Measurements from ENCODE around the gene ANXA2R. TPM values are rescaled to one million over a fixed set of nuclear protein-coding genes. Genes with fewer than 3 reads are reported as not detected.

Gene ANXA2R
- total and polyA plus RNA-seq, 9 of the 15 experiments (the other 6 are each of a cell fraction or from before 2014, with no cell fraction given): 2.1 to 4.8 (median 3.4) TPM

DNA sequence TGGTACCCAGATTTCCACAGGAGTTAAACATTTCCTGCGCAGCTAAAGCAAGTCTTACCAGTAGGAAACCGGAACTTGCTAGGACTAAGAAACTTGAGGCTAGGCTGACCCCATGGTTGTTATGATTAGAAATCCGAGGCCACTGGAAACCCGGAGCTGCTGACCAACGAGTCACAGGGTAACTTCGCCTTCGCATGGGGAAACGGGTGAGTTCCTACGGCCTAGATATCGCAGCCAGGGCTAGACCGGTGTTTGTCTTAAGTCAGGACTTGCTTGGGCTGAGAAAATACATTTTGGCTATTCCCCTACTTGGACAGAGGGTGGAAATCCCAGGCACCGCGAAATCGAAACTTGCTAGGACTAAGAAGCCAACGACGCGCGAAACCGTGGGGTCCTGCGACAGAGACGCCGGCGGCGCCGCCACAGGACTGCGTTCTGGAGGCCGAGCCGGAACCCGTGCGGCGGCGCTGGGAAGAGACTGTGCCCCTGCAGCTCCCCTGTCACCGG is 1.6 kb upstream of the ANXA2R start (continued):
- TF ChIP-seq SAFB (IDR thresholded peaks at IDR 0.05; ENCODE audit: borderline replicate concordance, low read depth, low read length) (peak; percentile 33; the same call in 1 of the 2 replicates), ZNF592 (IDR thresholded peaks at IDR 0.05) (no peak), CCNT2 (IDR thresholded peaks at IDR 0.05; ENCODE audit: borderline replicate concordance, extremely low read depth, insufficient read length, low read depth, low read length) (peak; percentile 24), ZNF830 (CRISPR knock-in tag; IDR thresholded peaks at IDR 0.05) (0 out of 2 replicates have a peak, but pooled peaks have one; percentile 39), ZBTB33 (CRISPR knock-in tag; IDR thresholded peaks at IDR 0.05) (0 out of 2 replicates have a peak, but pooled peaks have one; percentile 12), ZNF695 (CRISPR knock-in tag; IDR thresholded peaks at IDR 0.05) (no peak), RUNX1 (IDR thresholded peaks at IDR 0.05; ENCODE audit: low read depth) (0 out of 2 replicates have a peak, but pooled peaks have one; percentile 50), ZNF384 (IDR thresholded peaks at IDR 0.05; ENCODE audit: low read depth, low read length) (peak; percentile 18; the same call in 1 of the 2 replicates), FOXK2 (conservative IDR thresholded peaks at IDR 0.05 in 1 of 2, IDR thresholded peaks at IDR 0.05 in 1 of 2; ENCODE audit: low read depth in 2 of 2) (peak in 1 of 2 experiments; percentile 7; a peak in 1 of 4 replicates), ZNF766 (CRISPR knock-in tag; conservative IDR thresholded peaks at IDR 0.05) (peak; percentile 51; the same call in 1 of the 2 replicates), HMGXB4 (CRISPR knock-in tag; IDR thresholded peaks at IDR 0.05) (0 out of 2 replicates have a peak, but pooled peaks have one; percentile 5), HNRNPK (IDR thresholded peaks at IDR 0.05; ENCODE audit: low read depth, low read length, poor library complexity, severe bottlenecking) (no peak), NR2C1 (IDR thresholded peaks at IDR 0.05) (no peak), NR2C1 (tag; IDR thresholded peaks at IDR 0.05) (peak; percentile 39; the same call in 1 of the 2 replicates), NR2C2 (CRISPR knock-in tag; IDR thresholded peaks at IDR 0.05) (no peak), NR2C2 (tag; IDR thresholded peaks at IDR 0.05) (peak; percentile 4; the same call in 1 of the 2 replicates)
- TF ChIP-seq, protein P1, sequence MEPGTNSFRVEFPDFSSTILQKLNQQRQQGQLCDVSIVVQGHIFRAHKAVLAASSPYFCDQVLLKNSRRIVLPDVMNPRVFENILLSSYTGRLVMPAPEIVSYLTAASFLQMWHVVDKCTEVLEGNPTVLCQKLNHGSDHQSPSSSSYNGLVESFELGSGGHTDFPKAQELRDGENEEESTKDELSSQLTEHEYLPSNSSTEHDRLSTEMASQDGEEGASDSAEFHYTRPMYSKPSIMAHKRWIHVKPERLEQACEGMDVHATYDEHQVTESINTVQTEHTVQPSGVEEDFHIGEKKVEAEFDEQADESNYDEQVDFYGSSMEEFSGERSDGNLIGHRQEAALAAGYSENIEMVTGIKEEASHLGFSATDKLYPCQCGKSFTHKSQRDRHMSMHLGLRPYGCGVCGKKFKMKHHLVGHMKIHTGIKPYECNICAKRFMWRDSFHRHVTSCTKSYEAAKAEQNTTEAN (CRISPR knock-in tag; IDR thresholded peaks at IDR 0.05): no peak

Measured in K562 (cell line).